ENCODE measurements around the gene ZNF280D. TPM values are rescaled to one million over a fixed set of nuclear protein-coding genes. Genes with fewer than 3 reads are reported as not detected.

Gene ZNF280D
- total and polyA plus RNA-seq, 4 donors, result 9.3 to 88.4 (median 28.2) TPM

GRCh38 chr15:56736308-56736707, 3.0 kb upstream of the ZNF280D start:
- no peak overlapping the region for H3K27ac ChIP-seq (ENCODE audit: low read depth in 1 of 2, low read length in 1 of 2)
- H3K4me1 ChIP-seq (ENCODE audit: control insufficient read depth in 5 of 5, insufficient read depth in 5 of 5, low read length in 5 of 5), result peaks cover 0 to 14% (median 8%) of the 10 kb centered on the region in 5 donors
- no peaks in the 10 kb centered on the region for H3K27me3 ChIP-seq (ENCODE audit: control insufficient read depth in 3 of 3, insufficient read depth in 3 of 3, low read length in 2 of 3)
- no peak overlapping the region for H3K9ac ChIP-seq (ENCODE audit: insufficient read depth in 1 of 2, low read length in 2 of 2)
- DNase-seq, result peak in 1 of 3 donors; percentile 20
- H3K4me3 ChIP-seq, result no peak overlapping the region
- 81 to 83% methylated on average over 6 of the region's 6 CpGs for WGBS, 2 donors
- no peak for ATAC-seq (ENCODE audit: insufficient read depth, low FRiP score)
- no peaks in the 10 kb centered on the region for H3K9me3 ChIP-seq (ENCODE audit: control insufficient read depth in 4 of 4, insufficient read depth in 3 of 4, low read length in 3 of 4)
- H3K36me3 ChIP-seq (ENCODE audit: control insufficient read depth in 4 of 4, insufficient read depth in 4 of 4, low read length in 4 of 4), result no peaks in the 10 kb centered on the region
- TF ChIP-seq CTCF (IDR thresholded peaks at IDR 0.05; ENCODE audit: control extremely low read depth, extremely low read depth), result no peak

GRCh38 chr15:56735589-56735988, 2.3 kb upstream of the ZNF280D start:
- no peaks in the 10 kb centered on the region for H3K9me3 ChIP-seq (ENCODE audit: control insufficient read depth in 4 of 4, insufficient read depth in 3 of 4, low read length in 3 of 4)
- no peak overlapping the region for H3K27ac ChIP-seq (ENCODE audit: low read depth in 1 of 2, low read length in 1 of 2)
- WGBS, 2 donors, result 61 to 62% methylated on average over 3 of the region's 3 CpGs
- DNase-seq (no peak), ATAC-seq (ENCODE audit: insufficient read depth, low FRiP score) (no peak)
- H3K4me3 ChIP-seq, result no peak overlapping the region
- no peak overlapping the region for H3K9ac ChIP-seq (ENCODE audit: insufficient read depth in 1 of 2, low read length in 2 of 2)
- H3K27me3 ChIP-seq (ENCODE audit: control insufficient read depth in 3 of 3, insufficient read depth in 3 of 3, low read length in 2 of 3), result no peaks in the 10 kb centered on the region
- no peak for TF ChIP-seq CTCF (IDR thresholded peaks at IDR 0.05; ENCODE audit: control extremely low read depth, extremely low read depth)
- H3K36me3 ChIP-seq (ENCODE audit: control insufficient read depth in 4 of 4, insufficient read depth in 4 of 4, low read length in 4 of 4), result no peaks in the 10 kb centered on the region
- peaks cover 0 to 20% (median 13%) of the 10 kb centered on the region in 5 donors for H3K4me1 ChIP-seq (ENCODE audit: control insufficient read depth in 5 of 5, insufficient read depth in 5 of 5, low read length in 5 of 5)

GRCh38 chr15:56734013-56734635, 815 bp upstream of the ZNF280D start:
- peak in 2 of 3 donors; percentile 26 to 57 for DNase-seq
- no peak for TF ChIP-seq CTCF (IDR thresholded peaks at IDR 0.05; ENCODE audit: control extremely low read depth, extremely low read depth)
- H3K27ac ChIP-seq (ENCODE audit: low read depth in 1 of 2, low read length in 1 of 2), result peak overlapping the region; percentile 93 to 99
- H3K36me3 ChIP-seq (ENCODE audit: control insufficient read depth in 4 of 4, insufficient read depth in 4 of 4, low read length in 4 of 4), result no peaks in the 10 kb centered on the region
- H3K9me3 ChIP-seq (ENCODE audit: control insufficient read depth in 4 of 4, insufficient read depth in 3 of 4, low read length in 3 of 4), result no peaks in the 10 kb centered on the region
- ATAC-seq (ENCODE audit: insufficient read depth, low FRiP score), result no peak
- H3K27me3 ChIP-seq (ENCODE audit: control insufficient read depth in 3 of 3, insufficient read depth in 3 of 3, low read length in 2 of 3), result no peaks in the 10 kb centered on the region
- H3K9ac ChIP-seq (ENCODE audit: insufficient read depth in 1 of 2, low read length in 2 of 2), result no peak overlapping the region
- peaks cover 0 to 32% (median 16%) of the 10 kb centered on the region in 5 donors for H3K4me1 ChIP-seq (ENCODE audit: control insufficient read depth in 5 of 5, insufficient read depth in 5 of 5, low read length in 5 of 5)
- no peak overlapping the region for H3K4me3 ChIP-seq
- 91% methylated on average over 9 of the region's 9 CpGs for WGBS, 2 donors

- peak overlapping the region; percentile 93 to 99 for H3K27ac ChIP-seq (ENCODE audit: low read depth in 1 of 2, low read length in 1 of 2)
Measured at GRCh38 chr15:56732886-56733135, 498 bp downstream of the ZNF280D start.

More at GRCh38 chr15:56732886-56733135, 498 bp downstream of the ZNF280D start:
- Histone ChIP-seq H3K36me3 (ENCODE audit: control insufficient read depth in 4 of 4, insufficient read depth in 4 of 4, low read length in 4 of 4) (no peaks in the 10 kb centered on the region), H3K27me3 (ENCODE audit: control insufficient read depth in 3 of 3, insufficient read depth in 3 of 3, low read length in 2 of 3) (no peaks in the 10 kb centered on the region), H3K9me3 (ENCODE audit: control insufficient read depth in 4 of 4, insufficient read depth in 3 of 4, low read length in 3 of 4) (no peaks in the 10 kb centered on the region), H3K9ac (ENCODE audit: insufficient read depth in 1 of 2, low read length in 2 of 2) (peak overlapping the region; percentile 95 to 96), H3K4me1 (ENCODE audit: control insufficient read depth in 5 of 5, insufficient read depth in 5 of 5, low read length in 5 of 5) (peaks cover 0 to 32% (median 16%) of the 10 kb centered on the region in 5 donors), H3K4me3 (peak overlapping the region; percentile 64)
- TF ChIP-seq CTCF (IDR thresholded peaks at IDR 0.05; ENCODE audit: control extremely low read depth, extremely low read depth), result no peak
- 0 to 1% methylated on average over 7 to 8 of the region's 8 CpGs for WGBS, 2 donors
- ATAC-seq (ENCODE audit: insufficient read depth, low FRiP score) (no peak), DNase-seq (peak in 1 of 3 donors; percentile 83)
